Measurements from ENCODE around the gene ZNF497.
A peak's percentile ranks its signal among the peaks of the same experiment; 100 is the strongest.

DNA sequence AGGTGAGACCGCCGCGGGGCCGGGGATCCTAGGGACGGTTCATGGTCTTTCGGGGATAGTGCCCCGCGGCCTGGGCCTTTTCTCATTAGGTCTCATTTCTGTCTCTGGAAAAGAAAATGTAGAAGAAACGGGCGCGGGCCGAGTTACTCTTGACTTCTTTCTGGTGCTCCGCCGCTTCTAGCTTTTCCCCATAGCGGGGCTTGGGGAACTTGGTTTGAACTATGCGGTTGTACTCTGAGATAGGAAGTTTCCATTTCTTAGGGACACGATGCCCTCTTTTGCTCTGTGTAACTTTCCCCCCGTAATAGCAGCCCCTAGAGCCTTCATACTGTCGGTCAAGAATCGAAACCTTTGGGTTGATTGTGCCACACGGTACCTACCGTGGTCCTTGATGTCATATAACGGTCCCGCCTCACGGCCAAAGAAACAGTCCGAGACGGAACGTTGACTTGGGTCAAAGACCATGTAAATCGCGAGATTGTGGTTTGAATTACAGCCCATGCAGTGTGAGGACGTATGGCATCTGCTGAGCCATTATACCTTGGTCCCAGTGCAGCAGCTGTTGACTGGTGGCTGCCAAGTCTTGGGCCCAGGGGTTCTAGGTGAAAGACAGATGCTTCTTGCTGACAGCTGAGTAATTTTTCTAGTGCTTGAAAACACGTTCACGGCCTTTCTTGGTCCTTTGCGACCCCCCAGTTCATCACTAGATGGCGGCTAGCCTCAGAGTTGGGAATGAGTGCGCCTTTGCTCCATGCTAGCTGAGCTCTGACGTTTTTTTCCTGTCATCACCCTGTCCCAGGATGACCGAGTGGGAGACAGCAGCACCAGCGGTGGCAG is 25.0 kb upstream of the ZNF497 start:
- TF ChIP-seq KAT2A (conservative IDR thresholded peaks at IDR 0.05; ENCODE audit: control insufficient read depth, low read depth, low read length) (no peak), PAX5 (IDR thresholded peaks at IDR 0.05; ENCODE audit: borderline replicate concordance, low read depth, low read length) (no peak), RCOR1 (conservative IDR thresholded peaks at IDR 0.05; ENCODE audit: low read depth, low read length) (no peak), POLR2A (IDR thresholded peaks at IDR 0.05; ENCODE audit: low read depth, low read length) (no peak), POLR2AphosphoS5 (IDR thresholded peaks at IDR 0.05; ENCODE audit: low read length) (no peak; the same call in 1 of the 2 replicates), YY1 (IDR thresholded peaks at IDR 0.05; ENCODE audit: low read depth, low read length) (no peak), MXI1 (IDR thresholded peaks at IDR 0.05; ENCODE audit: low read depth, low read length) (no peak), RAD21 (IDR thresholded peaks at IDR 0.05; ENCODE audit: insufficient read depth, low read depth, low read length) (no peak; the same call in 1 of the 2 replicates)
- TF ChIP-seq, protein P1, sequence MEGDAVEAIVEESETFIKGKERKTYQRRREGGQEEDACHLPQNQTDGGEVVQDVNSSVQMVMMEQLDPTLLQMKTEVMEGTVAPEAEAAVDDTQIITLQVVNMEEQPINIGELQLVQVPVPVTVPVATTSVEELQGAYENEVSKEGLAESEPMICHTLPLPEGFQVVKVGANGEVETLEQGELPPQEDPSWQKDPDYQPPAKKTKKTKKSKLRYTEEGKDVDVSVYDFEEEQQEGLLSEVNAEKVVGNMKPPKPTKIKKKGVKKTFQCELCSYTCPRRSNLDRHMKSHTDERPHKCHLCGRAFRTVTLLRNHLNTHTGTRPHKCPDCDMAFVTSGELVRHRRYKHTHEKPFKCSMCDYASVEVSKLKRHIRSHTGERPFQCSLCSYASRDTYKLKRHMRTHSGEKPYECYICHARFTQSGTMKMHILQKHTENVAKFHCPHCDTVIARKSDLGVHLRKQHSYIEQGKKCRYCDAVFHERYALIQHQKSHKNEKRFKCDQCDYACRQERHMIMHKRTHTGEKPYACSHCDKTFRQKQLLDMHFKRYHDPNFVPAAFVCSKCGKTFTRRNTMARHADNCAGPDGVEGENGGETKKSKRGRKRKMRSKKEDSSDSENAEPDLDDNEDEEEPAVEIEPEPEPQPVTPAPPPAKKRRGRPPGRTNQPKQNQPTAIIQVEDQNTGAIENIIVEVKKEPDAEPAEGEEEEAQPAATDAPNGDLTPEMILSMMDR (IDR thresholded peaks at IDR 0.05 in 2 of 3, conservative IDR thresholded peaks at IDR 0.05 in 1 of 3; ENCODE audit: control insufficient read depth in 2 of 3, extremely low read depth in 1 of 3, insufficient read depth in 1 of 3, low read depth in 3 of 3, low read length in 3 of 3) = 0 out of 6 replicates have a peak, but pooled peaks have one; percentile 1 to 21 (median 9)
- TF ChIP-seq, protein P2, sequence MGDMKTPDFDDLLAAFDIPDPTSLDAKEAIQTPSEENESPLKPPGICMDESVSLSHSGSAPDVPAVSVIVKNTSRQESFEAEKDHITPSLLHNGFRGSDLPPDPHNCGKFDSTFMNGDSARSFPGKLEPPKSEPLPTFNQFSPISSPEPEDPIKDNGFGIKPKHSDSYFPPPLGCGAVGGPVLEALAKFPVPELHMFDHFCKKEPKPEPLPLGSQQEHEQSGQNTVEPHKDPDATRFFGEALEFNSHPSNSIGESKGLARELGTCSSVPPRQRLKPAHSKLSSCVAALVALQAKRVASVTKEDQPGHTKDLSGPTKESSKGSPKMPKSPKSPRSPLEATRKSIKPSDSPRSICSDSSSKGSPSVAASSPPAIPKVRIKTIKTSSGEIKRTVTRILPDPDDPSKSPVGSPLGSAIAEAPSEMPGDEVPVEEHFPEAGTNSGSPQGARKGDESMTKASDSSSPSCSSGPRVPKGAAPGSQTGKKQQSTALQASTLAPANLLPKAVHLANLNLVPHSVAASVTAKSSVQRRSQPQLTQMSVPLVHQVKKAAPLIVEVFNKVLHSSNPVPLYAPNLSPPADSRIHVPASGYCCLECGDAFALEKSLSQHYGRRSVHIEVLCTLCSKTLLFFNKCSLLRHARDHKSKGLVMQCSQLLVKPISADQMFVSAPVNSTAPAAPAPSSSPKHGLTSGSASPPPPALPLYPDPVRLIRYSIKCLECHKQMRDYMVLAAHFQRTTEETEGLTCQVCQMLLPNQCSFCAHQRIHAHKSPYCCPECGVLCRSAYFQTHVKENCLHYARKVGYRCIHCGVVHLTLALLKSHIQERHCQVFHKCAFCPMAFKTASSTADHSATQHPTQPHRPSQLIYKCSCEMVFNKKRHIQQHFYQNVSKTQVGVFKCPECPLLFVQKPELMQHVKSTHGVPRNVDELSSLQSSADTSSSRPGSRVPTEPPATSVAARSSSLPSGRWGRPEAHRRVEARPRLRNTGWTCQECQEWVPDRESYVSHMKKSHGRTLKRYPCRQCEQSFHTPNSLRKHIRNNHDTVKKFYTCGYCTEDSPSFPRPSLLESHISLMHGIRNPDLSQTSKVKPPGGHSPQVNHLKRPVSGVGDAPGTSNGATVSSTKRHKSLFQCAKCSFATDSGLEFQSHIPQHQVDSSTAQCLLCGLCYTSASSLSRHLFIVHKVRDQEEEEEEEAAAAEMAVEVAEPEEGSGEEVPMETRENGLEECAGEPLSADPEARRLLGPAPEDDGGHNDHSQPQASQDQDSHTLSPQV (IDR thresholded peaks at IDR 0.05) = no peak
- TF ChIP-seq, protein P3, sequence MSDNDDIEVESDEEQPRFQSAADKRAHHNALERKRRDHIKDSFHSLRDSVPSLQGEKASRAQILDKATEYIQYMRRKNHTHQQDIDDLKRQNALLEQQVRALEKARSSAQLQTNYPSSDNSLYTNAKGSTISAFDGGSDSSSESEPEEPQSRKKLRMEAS (IDR thresholded peaks at IDR 0.05; ENCODE audit: low read depth, low read length) = no peak
- TF ChIP-seq, protein P4, sequence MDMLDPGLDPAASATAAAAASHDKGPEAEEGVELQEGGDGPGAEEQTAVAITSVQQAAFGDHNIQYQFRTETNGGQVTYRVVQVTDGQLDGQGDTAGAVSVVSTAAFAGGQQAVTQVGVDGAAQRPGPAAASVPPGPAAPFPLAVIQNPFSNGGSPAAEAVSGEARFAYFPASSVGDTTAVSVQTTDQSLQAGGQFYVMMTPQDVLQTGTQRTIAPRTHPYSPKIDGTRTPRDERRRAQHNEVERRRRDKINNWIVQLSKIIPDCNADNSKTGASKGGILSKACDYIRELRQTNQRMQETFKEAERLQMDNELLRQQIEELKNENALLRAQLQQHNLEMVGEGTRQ (IDR thresholded peaks at IDR 0.05; ENCODE audit: borderline replicate concordance, low read depth, low read length) = no peak
- TF ChIP-seq, protein P5, sequence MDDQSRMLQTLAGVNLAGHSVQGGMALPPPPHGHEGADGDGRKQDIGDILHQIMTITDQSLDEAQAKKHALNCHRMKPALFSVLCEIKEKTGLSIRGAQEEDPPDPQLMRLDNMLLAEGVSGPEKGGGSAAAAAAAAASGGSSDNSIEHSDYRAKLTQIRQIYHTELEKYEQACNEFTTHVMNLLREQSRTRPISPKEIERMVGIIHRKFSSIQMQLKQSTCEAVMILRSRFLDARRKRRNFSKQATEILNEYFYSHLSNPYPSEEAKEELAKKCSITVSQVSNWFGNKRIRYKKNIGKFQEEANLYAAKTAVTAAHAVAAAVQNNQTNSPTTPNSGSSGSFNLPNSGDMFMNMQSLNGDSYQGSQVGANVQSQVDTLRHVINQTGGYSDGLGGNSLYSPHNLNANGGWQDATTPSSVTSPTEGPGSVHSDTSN (IDR thresholded peaks at IDR 0.05; ENCODE audit: insufficient replicate concordance, low read depth, low read length) = no peak

Data from GM12878 (cell line).